Measurements from ENCODE around the gene FAM210A. TPM values are rescaled to one million over a fixed set of nuclear protein-coding genes. Genes with fewer than 3 reads are reported as not detected.
"Not testable (repeated sequence)": the region's sequence is repeated elsewhere in the genome, so short reads cannot be mapped to it uniquely, and the experiment has no call there.

FAM210A gene
- total RNA-seq, 4 donors from 2014 or later, result 9.7 to 15.8 (median 14.6) TPM

DNA sequence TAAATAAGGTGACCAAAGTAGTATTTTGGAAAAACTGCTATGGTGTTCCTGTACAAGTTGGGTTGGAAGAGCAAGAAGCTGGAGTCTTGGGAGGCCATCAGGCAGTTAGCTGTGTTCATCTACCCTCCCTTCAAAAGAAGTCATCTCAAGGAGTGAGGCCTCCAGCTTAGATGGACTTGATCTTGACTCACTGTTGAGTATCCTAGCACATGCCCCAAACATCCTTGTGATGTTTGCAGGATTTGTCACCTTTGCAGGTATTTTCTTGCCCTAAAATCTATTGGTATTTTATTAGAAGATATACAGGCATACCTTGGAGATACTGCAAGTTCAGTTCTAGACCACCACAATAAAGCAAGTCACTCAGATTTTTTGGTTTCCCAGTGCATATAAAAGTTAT, 30.3 kb upstream of the FAM210A start:
- no peaks in the 10 kb centered on the region for H3K9me3 ChIP-seq
- no peak overlapping the region for H3K4me3 ChIP-seq
- DNase-seq, result no peak
- no peak overlapping the region for H3K27ac ChIP-seq
- H3K27me3 ChIP-seq, result no peaks in the 10 kb centered on the region
- peaks cover 0 to 97% (median 21%) of the 10 kb centered on the region in 3 donors for H3K36me3 ChIP-seq
- intact Hi-C loops (cut with DNase I), result no loop called here
- no peaks in the 10 kb centered on the region for H3K4me1 ChIP-seq
- TF ChIP-seq, protein P1, sequence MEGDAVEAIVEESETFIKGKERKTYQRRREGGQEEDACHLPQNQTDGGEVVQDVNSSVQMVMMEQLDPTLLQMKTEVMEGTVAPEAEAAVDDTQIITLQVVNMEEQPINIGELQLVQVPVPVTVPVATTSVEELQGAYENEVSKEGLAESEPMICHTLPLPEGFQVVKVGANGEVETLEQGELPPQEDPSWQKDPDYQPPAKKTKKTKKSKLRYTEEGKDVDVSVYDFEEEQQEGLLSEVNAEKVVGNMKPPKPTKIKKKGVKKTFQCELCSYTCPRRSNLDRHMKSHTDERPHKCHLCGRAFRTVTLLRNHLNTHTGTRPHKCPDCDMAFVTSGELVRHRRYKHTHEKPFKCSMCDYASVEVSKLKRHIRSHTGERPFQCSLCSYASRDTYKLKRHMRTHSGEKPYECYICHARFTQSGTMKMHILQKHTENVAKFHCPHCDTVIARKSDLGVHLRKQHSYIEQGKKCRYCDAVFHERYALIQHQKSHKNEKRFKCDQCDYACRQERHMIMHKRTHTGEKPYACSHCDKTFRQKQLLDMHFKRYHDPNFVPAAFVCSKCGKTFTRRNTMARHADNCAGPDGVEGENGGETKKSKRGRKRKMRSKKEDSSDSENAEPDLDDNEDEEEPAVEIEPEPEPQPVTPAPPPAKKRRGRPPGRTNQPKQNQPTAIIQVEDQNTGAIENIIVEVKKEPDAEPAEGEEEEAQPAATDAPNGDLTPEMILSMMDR (IDR thresholded peaks at IDR 0.05), result no peak
- TF ChIP-seq POLR2A (IDR thresholded peaks at IDR 0.05), result no peak

DNA sequence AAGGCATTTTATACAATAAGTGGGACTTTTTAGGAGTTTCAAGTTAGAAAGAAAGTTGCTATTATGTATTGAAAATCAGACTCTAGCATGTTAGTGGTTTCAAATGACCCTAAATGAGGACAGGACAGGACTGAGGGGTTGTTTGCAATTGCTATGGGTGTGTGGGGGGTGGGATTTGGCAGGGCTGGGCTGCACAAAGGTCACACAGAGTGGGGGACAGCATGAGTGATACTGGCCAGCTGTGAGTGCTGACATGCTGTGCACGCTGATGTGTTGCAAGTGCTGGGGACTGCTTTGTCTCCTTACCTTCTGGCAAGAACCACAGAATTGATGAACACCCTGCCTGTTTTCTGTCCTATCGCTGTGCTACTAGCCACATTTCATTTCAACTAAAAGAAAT, 29.9 kb upstream of the FAM210A start:
- no peak for DNase-seq
- H3K36me3 ChIP-seq, result peaks cover 0 to 97% (median 21%) of the 10 kb centered on the region in 3 donors
- H3K27me3 ChIP-seq, result no peaks in the 10 kb centered on the region
- TF ChIP-seq POLR2A (IDR thresholded peaks at IDR 0.05), result no peak
- TF ChIP-seq, protein P1 (IDR thresholded peaks at IDR 0.05), result no peak
- no peak overlapping the region for H3K4me3 ChIP-seq
- intact Hi-C loops (cut with DNase I), result no loop called here
- WGBS, 2 donors, result 90 to 95% methylated on average over 2 of the region's 2 CpGs
- no peaks in the 10 kb centered on the region for H3K4me1 ChIP-seq
- H3K9me3 ChIP-seq, result no peaks in the 10 kb centered on the region
- no peak overlapping the region for H3K27ac ChIP-seq

DNA sequence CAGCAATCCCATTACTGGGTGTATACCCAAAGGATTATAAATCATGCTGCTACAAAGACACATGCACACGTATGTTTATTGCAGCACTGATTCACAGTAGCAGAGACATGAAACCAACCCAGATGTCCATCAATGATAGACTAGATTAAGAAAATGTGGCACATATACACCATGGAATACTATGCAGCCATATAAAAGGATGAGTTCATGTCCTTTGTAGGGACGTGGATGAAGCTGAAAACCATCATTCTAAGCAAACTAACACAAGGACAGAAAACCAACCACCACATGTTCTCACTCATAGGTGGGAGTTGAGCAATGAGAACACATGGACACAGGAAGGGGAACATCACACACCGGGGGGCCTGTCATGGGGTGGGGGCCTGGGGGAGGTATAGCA, 25.2 kb upstream of the FAM210A start:
- WGBS, 2 donors, result 86 to 100% methylated on average over 3 of the region's 3 CpGs
- H3K27me3 ChIP-seq; H3K4me3 ChIP-seq; H3K27ac ChIP-seq; H3K4me1 ChIP-seq; intact Hi-C loops (cut with DNase I); DNase-seq; H3K9me3 ChIP-seq: not testable (repeated sequence)
- H3K36me3 ChIP-seq, result peaks cover 0 to 100% (median 21%) of the 10 kb centered on the region in 3 donors

DNA sequence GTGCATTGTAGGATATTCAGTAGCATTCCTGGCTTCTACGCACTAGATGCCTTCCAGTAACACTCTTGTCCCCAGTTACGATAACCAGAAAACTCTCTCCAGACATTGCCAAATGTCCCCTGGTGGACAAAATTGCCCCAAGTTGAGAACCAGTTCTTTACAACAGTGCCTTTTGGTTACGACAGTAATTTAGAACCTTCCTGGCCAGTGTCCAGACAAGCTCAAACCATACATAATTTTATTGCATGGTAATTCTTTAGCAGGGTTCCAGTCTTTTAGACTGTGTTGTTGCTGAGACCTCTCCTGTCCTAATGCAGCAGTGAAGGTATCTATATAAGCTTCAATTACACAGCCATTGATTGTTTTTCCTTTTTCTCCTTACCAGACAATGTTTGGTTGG, 20.3 kb upstream of the FAM210A start:
- no peaks in the 10 kb centered on the region for H3K27me3 ChIP-seq
- DNase-seq, result no peak
- peaks cover 0 to 96% (median 16%) of the 10 kb centered on the region in 3 donors for H3K36me3 ChIP-seq
- intact Hi-C loops (cut with DNase I), result no loop called here
- no peak overlapping the region for H3K4me3 ChIP-seq
- WGBS, 2 donors, result 91 to 97% methylated on average over 3 of the region's 3 CpGs
- no peak overlapping the region for H3K27ac ChIP-seq
- no peaks in the 10 kb centered on the region for H3K9me3 ChIP-seq
- TF ChIP-seq, protein P1 (IDR thresholded peaks at IDR 0.05), result no peak
- no peak for TF ChIP-seq POLR2A (IDR thresholded peaks at IDR 0.05)
- H3K4me1 ChIP-seq, result no peaks in the 10 kb centered on the region

DNA sequence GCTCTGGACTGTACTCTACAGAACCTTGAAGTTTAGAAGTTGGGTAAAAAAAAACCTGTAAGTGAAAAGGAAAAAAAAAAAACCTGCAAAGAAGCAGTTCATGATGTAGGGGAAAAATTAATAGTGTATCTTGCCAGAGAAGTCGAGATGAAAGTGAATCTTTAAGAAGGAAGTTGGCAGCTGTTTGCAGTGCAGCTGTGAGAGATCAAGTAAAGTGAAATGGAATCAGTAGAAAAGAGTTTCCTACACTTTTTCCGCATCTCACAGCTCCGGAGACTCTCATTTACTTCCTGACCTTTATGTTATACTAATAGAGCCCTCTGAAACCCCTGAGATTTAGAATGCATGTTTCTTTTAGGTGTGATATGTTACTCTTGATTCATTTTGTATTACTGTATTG, 19.3 kb upstream of the FAM210A start:
- Histone ChIP-seq H3K27ac (no peak overlapping the region), H3K9me3 (no peaks in the 10 kb centered on the region), H3K27me3 (no peaks in the 10 kb centered on the region), H3K4me3 (no peak overlapping the region), H3K36me3 (peaks cover 0 to 96% (median 20%) of the 10 kb centered on the region in 3 donors), H3K4me1 (no peaks in the 10 kb centered on the region)
- 61 to 64% methylated on average over 3 of the region's 3 CpGs for WGBS, 2 donors
- intact Hi-C loops (cut with DNase I), result no loop called here
- DNase-seq, result no peak
- TF ChIP-seq POLR2A (IDR thresholded peaks at IDR 0.05), result no peak
- TF ChIP-seq, protein P1 (IDR thresholded peaks at IDR 0.05), result no peak

DNA sequence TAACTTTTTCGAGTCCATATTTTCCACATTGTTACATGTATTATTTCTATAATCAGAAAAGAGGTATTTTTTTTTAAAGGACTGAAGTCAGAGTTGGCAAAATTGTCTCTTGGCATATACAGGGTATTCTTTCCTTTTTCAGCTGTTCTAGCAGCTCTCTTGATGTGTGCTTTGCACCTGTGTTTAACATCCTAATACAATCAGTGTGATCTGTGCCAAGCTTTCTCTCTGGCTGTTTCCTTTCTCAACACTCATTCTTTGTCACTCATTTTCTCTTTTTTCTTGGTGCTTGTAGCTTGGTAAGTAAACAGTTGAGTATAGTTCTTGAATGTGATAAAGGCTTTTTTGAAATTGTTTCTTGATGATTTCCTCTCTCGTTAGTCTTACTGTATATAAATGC, 9.3 kb upstream of the FAM210A start:
- DNase-seq, result no peak
- H3K36me3 ChIP-seq, result peaks cover 0 to 87% (median 20%) of the 10 kb centered on the region in 3 donors
- intact Hi-C loops (cut with DNase I), result no loop called here
- TF ChIP-seq POLR2A (IDR thresholded peaks at IDR 0.05), result no peak
- TF ChIP-seq, protein P1 (IDR thresholded peaks at IDR 0.05), result no peak
- no peak overlapping the region for H3K27ac ChIP-seq
- H3K27me3 ChIP-seq, result no peaks in the 10 kb centered on the region
- WGBS, 2 donors, result 86 to 97% methylated on average over 2 of the region's 2 CpGs
- H3K4me3 ChIP-seq, result no peak overlapping the region
- H3K4me1 ChIP-seq, result no peaks in the 10 kb centered on the region
- no peaks in the 10 kb centered on the region for H3K9me3 ChIP-seq

Measured in esophagus squamous epithelium (tissue), 5 donors.